AG08395 (cell line): ENCODE data around the gene ZBTB45.

Source experiments
- DNase-seq: peaks from one replicate; pipeline ENCODE4 v3.0.0; 2012; ENCODE audit warnings: mixed read lengths, low spot score

ZBTB45 gene

DNA sequence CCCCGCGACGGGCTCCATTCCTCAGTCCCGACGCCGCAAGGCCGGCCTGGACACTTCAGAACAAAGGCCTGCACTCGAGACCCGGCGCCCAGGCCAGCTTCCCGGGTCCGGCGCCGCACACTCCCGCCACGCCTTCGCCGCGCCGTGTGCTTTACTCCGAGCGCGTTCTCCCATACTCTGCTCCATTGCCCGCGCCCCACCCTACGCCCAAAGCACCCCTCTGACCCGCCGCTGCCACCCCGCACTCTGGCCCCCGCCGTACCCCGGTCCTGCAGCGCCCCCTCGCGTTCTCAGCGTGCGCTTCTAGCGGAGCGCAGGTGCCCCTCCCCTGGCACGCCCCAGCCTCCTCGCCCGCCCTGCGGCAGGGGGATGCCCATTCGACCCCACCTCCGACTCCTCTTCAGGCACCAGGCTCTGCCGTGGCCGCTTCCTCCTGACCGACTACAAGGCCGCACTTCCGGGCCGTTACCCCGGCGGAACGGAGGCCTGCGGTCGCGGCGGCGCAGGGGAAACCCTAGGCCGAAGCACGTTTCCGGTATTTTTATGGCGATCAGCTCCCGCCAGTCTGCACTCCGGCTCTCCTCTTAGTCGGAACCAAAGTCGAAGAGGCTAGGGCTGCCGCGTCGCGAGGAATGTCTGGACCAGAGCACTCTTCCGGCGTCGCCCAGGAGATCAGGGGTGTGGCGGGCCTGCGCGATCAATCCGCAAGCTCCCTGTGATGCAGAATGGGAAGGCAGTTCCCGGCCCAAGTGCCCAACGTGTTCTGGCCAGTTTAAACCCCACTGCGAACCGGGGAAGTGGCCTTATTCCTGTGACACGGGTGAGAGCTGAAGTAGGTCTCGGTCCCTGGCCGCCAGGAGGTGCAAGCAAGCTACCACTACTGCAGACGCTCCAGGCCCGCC, at the start of gene ZBTB45:
Gene ZBTB45, minus strand, starts transcription at position 456 of the 902 bp plus-strand sequence. CDS start 2,137 bp downstream, outside the sequence.
- peak; percentile 92 for DNase-seq

DNA sequence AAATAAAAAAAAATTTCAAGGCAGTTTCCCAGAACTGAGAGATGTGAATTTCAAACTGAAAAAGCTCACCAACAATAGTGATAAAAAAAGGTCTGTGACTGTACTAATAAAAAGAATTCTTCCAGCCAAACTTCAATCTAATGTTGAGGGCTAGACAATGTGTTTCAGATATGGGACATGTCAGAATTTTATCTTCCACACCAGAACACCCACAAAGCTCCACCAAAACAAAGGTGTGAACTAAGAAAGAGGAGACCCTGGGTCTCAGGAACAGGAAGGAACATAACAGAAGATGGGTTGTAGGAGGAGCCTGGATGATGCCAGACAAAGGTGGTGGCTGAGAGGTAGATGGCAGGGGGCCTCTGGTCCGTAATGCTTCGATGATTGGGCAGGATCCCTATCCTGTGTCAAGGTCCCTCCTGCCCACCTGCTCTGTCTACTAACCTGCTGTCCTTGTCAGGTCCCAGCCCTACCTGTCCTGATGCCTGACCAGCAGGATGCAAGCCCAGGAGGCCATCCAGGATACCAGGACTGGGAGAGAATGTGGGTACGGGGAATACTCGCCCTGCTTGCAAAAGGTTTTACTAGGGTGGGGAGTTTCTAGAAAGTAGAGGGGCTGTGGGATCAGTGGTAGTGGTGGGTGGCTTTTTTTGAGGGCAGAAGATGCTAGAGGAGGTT, 49.0 kb upstream of the ZBTB45 start:
- no peak for DNase-seq

DNA sequence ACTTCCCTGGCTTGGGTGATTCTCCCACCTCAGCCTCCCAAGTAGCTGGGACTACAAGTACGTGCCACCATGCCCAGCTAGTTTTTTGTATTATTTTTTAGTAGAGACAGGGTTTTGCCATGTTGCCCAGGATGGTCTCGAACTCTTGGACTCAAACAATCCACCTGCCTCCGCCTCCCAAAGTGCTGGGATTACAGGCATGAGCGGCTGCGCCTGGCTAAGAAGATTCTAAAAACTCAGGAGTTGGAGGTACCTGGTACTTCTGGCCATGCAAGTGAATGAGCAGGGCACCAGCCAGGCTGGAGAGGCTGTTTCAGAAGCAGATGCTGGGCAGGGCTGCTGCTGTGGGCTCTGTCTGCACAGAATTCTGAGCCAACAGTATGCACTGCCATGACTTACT, 47.4 kb upstream of the ZBTB45 start:
- DNase-seq: no peak

DNA sequence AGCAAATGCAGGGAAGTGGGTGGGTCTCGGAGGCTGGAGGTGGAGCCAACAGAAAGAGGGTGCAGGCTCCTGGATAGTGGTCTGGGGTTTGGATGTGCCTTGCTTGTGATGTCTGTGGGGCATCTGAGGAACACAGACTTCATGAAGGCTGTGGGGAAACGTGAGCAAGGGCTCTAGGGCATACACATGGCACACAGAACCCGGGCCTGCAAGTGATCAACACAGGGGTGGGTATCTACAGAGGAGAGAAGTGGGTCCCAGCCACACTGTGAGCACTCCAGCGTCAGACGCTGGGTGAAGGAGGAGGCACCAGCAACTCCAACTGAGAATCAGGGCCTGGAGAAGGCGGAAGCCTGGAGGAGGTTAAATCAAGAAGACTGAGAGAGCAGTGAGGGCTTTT, 44.2 kb upstream of the ZBTB45 start:
- DNase-seq: no peak

DNA sequence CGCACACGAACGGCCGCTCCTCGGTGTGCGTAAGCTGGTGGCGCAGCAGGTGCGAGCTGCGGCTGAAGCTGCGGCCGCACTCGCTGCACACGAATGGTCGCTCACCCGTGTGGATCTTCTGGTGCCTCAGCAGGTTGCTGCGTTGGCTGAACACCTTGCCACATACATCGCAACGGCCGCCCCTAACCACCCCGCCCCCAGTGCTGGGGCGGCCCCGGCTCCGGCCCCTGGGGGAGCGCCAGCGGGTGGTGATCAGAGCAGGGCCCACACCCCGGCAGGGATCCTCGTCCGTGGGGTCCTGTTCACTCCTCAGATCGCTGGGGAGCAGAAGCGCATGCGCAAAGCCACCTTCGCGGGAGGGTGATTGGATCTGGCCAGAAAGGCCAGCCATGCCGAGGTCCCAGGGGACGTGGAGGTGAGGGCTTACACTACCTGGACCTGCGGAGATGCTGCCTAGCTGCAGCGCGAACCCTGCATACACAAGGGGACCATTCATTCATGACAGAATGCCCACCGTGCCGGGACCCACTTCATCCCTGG, 43.5 kb upstream of the ZBTB45 start:
- no peak for DNase-seq

DNA sequence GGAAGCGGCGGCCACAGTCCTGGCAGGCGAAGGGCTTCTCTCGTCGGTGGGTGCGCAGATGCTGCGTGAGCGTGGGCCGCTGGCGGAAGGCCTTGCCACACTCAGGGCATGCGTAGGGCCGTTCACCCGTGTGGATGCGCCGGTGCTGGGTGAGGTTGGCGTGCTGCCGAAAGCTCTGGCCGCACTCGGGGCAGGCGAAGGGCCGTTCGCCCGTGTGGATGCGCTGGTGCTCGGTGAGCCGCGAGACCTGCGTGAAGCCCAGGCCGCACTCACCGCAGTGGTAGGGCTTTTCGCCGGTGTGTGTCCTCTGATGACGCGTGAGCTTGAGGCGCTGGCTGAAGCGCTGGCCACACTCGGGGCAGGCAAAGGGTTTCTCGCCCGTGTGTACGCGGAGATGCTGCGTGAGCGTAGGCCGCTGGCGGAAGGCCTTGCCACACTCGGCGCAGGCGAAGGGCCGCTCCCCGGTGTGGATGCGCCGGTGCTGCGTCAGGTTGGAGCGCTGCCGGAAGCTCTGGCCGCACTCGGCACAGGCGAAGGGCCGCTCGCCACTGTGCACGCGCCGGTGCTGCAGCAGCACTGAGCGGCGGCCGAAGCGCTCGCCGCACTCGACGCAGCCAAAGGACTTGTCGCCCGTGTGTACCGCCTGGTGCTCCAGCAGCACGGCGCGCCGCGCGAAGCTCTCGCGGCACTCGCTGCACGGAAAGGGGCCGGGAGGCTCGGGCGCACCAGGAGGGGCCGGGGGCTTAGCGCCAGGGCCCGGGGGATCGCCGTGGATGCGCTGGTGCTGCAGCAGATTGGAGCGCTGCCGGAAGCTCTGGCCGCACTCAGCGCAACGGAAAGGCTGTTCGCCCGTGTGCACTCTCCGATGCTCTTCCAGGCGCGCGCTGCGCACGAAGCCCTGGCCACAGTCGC, 42.8 kb upstream of the ZBTB45 start:
- no peak for DNase-seq

DNA sequence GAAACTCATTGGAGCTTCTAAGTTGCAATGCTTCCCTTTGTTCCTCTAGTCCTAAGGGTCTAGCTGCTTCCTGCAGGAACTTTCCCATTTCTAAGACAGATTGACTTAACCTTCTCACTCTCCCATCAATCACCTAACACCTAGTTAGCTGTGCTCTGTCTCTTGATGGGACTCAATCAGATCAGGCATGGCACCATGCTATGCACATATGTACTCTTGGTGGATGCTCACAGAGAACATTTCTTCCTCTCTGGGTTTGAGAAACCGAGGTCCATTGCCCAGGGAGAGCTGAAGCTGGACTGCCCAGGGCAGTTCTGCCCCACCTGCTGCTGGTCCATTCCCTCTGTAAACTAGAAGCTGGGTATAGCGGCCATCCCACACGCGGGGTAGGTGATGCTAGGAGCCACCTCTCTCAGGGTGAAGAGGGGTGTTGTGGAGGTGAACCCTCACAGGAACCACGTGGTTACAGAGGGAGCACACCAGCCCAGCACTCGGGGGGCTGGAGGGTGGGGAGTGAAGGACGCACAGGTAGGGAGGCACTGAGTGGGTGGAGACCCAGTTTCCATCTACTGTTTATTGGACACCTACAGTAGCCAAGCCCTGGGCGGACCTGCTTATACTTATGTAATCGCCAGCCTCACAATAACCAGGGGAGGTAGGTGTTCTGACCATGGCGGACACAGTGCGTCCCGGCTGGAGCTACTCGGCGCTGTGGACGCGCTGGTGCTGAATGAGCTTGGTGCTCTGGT, 41.9 kb upstream of the ZBTB45 start:
- DNase-seq: no peak

DNA sequence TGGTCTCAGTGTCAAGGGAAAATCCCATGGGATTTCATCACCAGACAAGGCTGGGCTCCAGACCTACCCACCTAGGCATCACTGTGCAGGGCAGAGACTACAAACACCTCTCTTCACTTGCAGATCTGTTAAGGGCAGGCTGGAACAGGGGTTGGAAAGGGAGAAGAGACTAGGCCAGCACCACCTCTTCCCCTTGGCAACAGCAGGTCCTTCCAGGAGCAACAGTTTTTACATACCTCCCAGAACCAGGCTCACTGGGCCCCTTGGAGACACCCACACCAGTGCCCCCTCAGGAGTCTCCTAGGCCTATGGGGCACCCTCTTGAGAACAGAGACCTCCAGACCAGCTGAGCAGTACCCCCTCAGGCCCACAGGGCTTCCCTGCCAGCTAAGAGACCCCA, 41.3 kb upstream of the ZBTB45 start:
- DNase-seq: no peak

DNA sequence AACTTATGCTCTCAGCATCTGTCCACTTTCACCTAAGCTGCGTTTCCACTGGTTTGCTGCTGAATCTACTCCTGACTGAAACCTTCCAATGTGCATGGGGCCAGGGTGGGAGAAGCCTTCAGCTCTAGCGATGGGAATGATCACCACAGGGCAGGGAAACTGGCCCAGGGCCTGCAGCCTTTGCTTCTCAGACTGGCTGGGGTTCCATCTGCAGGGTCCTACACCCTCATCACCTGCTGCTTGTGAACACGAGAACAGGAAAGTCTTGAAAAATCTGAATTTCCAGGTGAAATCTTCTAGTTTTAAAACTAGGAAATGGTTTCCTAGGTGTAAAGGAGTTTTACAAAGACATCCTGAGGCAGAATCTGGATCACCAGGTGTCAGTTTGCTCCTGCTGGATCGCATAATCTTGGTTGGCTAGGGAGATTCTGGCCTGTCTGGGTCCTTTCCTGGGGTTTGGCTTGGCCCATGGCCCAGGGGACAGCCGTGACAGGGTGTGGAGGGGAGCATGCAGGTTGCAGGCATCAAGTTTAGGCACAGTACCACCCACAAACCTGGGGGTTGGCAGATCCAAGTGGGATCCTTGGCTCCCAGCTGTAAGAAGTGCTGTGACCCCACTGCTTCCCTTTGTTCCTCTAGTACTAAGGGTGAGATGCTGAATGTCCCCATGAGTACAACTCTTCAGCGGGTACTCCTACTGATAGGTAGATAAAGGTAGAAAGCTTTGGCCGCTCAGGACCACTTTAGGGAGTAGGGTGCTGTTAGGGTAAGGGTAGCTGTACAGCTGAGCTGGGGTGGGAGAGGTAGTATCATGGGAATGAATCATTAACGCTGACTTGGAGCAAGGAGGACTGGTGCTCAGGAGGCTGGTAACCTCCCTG, 40.6 kb upstream of the ZBTB45 start:
- no peak for DNase-seq

DNA sequence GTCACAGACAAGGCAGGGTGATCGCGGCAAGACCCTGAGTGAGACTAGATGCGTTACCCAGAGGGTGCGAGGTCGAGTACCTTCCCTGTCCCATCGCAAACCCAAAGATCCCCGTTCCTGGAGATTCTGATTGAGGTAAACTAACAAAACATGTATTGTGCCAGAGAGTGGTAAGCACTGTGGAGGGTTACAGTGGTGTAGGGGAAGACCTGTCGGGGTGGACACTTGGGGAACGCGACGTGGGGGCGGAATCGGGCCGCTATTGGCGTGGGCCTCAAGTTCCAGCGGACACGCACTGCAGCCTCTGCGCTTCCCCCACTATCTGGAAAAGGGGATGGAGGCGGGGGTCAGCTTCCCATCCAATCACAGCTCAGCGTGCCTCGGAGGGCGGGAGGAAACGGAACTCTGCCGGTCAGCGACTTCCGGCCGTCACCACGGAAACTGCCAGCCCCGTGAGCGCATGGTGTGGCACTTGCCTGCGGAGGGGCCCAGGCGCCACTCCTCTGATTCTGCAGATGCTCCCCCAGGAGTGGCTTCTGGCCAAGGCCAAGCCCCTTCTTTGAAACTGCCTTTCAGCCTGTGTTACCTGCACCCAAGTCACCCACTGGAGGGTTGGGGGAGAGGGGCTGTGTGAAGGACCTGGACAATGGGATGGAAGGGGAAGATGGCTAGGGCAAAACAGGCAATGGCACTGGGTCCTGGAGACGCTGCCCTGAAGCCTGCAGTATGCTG, 39.8 kb upstream of the ZBTB45 start:
- peak; percentile 96 for DNase-seq

DNA sequence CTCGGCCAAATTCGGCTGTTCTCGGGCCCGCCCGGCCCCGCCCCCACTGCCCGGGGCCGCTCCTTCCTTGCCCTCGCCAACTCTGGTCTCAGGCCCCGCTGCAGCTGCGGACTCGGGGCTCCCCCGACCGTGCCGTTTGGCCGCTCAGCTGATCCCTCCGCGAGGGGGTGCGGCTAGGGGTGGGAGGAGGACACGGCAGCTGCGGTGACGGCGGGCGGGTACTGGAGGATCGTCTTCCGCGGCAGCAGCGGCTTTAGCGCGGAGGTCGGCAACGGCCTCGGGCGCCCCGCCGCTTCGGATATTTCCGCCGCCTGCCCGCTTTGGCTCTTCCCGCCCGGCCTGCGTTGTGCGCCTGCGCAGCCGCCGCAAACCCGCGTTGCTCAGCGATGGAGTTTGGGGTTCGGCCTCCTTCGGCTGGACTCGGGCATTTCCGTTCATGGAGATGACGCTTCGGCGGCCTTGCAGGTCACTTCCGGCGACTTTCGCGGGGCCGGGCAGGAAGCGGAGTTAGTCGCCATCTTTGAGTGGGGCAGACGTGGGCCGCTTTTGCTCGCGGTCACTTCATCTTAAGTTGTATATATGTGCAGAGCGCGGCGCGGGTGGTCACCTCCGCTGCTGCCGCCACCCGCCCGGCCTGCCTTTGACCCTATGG, 39.1 kb upstream of the ZBTB45 start:
- peak; percentile 95 for DNase-seq

DNA sequence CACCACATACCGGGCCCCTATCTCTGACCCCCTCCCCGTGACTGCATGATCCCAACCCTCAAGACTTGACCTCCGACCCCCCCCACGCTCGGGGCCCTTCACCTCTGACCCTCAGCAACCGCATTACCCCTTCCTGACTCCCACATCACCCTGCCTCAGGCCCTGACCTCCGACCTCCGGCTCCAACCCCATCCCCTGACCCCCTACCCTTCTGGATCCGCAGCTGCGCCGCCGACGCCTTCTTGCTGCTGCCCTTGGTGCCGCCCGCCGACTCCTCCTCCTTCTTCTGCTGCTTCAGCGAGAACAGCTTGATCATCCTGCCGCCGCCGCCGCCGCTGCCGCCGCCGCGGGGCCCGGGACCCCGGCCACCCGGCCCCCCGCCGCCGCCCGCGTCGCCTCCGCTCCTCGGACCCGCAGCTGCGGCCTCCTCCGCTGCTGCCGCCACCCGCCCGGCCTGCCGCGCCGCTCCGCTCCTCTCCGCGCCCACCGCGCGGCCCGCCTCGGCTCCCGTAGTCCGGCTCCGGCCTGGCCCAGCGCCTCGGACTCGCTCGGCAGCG, 38.5 kb upstream of the ZBTB45 start, which contains the start of gene UBE2M:
Gene UBE2M, minus strand, starts transcription at position 546 of the 557 bp plus-strand sequence. Its CDS starts 230 bp downstream, at position 316.
- no peak for DNase-seq

DNA sequence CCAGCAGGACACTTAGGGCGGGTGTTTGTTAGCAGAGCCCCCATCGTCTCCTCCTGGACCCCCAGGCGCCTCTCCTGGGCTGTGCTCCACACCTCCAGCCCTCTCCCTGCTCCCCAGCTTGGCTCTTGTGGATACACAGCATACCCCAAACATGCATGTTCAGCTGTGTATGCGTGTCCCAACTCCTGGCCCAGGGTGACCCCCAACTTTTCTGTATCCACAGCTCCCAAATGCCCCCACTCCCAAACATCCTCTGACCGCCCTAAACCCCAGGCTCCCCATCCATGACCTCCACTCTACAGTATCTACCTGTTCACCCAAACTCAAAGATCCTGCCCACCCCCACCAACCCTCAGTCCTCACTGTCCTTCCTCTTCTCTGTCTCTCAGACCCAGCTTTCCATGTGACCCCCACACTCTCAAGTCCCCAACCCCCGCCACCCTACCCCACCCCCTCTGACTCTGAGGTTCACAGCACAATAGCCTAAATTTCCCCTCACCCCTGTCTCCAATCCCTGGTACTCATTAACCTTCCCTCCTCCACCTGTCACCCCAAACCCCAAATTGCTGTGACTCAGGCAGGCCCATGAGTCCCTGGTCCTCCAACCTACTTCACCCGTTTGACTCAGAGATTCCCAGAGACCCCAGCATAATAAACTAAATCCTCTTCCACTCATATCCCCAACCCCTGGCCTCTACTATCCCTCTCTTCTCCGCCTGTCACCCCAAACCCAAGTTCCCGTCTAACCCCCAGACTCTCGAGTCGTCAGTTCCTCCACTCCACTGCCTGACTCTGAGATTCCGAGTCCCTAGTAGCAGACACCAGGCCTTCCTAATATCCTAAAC, 37.8 kb upstream of the ZBTB45 start:
- no peak for DNase-seq

DNA sequence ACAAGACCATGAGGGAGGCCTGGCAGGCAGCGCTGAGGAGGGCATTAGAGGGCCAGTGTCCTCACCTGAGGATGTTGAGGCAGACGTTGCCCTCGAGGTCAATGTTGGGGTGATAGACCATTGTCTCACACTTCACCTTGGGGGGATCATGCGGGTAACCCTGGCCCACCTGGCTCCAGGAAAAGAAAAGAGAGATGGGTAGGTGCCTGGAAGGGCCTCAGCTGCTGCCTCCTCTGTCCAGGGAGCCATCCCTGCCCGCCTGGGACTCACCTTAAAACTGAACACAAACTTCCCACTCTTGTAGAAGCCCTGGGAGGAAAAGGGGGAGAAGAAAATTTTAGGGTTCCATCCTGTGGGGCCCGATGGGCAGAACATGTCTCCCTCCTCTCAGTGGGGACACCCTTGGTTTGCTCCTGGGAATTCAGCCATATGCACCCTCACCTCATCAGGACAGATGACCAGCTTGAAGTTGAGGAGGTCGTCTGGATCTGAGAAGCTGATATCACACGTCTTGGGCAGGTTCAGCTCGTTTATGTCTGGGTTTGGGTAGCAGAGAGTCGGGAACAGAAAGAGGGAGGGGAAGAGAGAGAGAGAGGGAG, 37.1 kb upstream of the ZBTB45 start:
- DNase-seq: no peak

DNA sequence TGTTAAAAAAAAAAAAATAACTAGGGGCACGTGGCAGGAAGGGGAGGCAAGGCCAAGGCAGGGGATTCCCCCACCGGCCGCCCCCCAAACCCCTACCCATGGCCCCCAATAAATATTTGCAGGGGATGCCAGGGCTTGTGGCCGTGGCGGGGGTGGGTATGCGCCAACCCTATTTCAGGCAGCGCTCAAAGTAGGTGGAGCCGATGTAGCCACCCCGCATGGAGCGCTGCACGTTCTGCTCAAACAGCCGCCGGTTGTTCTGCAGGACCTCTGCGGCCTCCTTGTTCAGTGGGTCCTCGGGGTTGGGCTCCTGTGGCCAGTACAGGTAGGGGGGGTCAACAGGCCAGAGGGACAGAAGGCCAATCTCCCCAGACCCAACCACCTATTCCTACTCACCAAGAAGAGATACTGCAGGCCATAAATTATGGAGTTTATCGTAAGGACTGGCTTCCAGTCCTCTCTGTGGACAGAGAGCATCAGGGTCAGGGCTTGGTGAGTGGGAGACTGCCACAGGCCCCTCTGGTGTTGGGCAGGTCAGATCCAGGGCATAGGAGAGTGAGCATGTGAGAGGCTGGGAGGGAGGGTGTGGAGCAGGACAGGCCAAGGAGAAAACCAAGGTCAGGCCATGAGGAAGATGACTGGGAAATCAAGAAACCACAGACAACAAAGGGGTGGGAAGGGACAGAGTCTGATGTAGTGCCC, 36.5 kb upstream of the ZBTB45 start:
- DNase-seq: no peak

DNA sequence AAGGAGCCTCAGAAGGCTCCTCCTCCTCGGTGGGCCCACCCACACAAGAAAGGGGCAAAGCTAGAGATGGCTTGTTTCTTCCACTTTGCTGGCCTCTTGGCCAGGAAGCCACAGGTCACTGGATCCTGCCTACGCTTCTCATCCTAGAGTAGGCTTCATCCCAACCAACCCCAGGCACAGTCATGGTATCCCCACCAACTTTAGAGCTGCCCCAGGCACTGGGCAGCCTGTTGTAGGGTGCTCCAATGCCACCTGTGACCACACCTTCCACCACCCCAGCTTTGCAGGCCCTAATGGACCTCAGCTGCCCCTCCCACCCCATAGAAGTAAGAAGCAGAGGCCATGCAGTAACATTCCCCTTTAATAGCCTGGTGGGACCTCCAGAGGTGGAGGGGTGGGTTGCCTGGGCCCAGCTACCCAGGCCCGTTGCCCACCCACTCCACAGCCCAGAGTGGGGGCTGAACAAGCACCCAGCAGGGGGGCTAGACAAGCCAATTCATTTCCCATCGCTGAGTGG, 35.8 kb upstream of the ZBTB45 start:
- no peak for DNase-seq
